GM21717 (cell line): ENCODE data around the gene NLK.
"Not testable (repeated sequence)": the region's sequence is repeated elsewhere in the genome, so short reads cannot be mapped to it uniquely, and the experiment has no call there.

Source experiments
- ATAC-seq: cut with Tn5 transposase; IDR thresholded peaks from one replicate; pipeline ENCODE4 v1.9.1; 2021; ENCODE audit warnings: mild to moderate bottlenecking, moderate library complexity; ENCODE audit not compliant: unreplicated experiment

NLK gene

GRCh38 chr17:28042657-28042720, at the start of gene NLK:
Gene NLK, plus strand, starts transcription at chr17:28042677. Its CDS starts 197 bp downstream, at chr17:28042874.
- no peak for ATAC-seq

- ATAC-seq, result no peak
Observed at GRCh38 chr17:27993161-27993695, 49.2 kb upstream of the NLK start.

GRCh38 chr17:27993723-27994310, 48.7 kb upstream of the NLK start:
- ATAC-seq, result no peak

- ATAC-seq, result no peak
Observed at GRCh38 chr17:27994586-27994985, 47.9 kb upstream of the NLK start.

- ATAC-seq, result no peak
Observed at GRCh38 chr17:27995554-27995953, 46.9 kb upstream of the NLK start.

GRCh38 chr17:27996202-27997043, 46.1 kb upstream of the NLK start:
- ATAC-seq, result no peak

- ATAC-seq, result no peak
Observed at GRCh38 chr17:27997044-27997401, 45.5 kb upstream of the NLK start.

- ATAC-seq, result no peak
Observed at GRCh38 chr17:27997522-27997921, 45.0 kb upstream of the NLK start.

GRCh38 chr17:28001149-28001548, 41.3 kb upstream of the NLK start:
- no peak for ATAC-seq

- ATAC-seq, result no peak
Observed at GRCh38 chr17:28004344-28004743, 38.1 kb upstream of the NLK start.

GRCh38 chr17:28007925-28008324, 34.6 kb upstream of the NLK start:
- ATAC-seq, result not testable (repeated sequence)

- no peak for ATAC-seq
Observed at GRCh38 chr17:28008513-28008912, 34.0 kb upstream of the NLK start.

- no peak for ATAC-seq
Observed at GRCh38 chr17:28010406-28010805, 32.1 kb upstream of the NLK start.

GRCh38 chr17:28018439-28019070, 23.9 kb upstream of the NLK start:
- ATAC-seq, result no peak

GRCh38 chr17:28020515-28020914, 22.0 kb upstream of the NLK start:
- ATAC-seq, result no peak

- ATAC-seq, result no peak
Observed at GRCh38 chr17:28029044-28029443, 13.4 kb upstream of the NLK start.

- no peak for ATAC-seq
Observed at GRCh38 chr17:28030386-28030785, 12.1 kb upstream of the NLK start.

GRCh38 chr17:28031174-28031573, 11.3 kb upstream of the NLK start:
- ATAC-seq, result no peak

GRCh38 chr17:28033972-28034714, 8.3 kb upstream of the NLK start:
- ATAC-seq, result no peak

GRCh38 chr17:28035452-28035851, 7.0 kb upstream of the NLK start:
- ATAC-seq, result not testable (repeated sequence)

- not testable (repeated sequence) for ATAC-seq
Observed at GRCh38 chr17:28035884-28036283, 6.6 kb upstream of the NLK start.

GRCh38 chr17:28038802-28039201, 3.7 kb upstream of the NLK start:
- no peak for ATAC-seq
